ENCODE measurements around the gene CHN2. TPM values are rescaled to one million over a fixed set of nuclear protein-coding genes. Genes with fewer than 3 reads are reported as not detected.

CHN2 gene
- total RNA-seq, 4 donors from 2014 or later = 5.6 to 36.7 (median 16.8) TPM

- Histone ChIP-seq H3K36me3 (peaks cover 0 to 3% (median 0%) of the 10 kb centered on the region in 4 donors), H3K9me3 (no peaks in the 10 kb centered on the region), H3K27ac (no peak overlapping the region), H3K4me1 (peaks cover 0 to 6% (median 1%) of the 10 kb centered on the region in 4 donors), H3K27me3 (no peaks in the 10 kb centered on the region), H3K4me3 (no peak overlapping the region)
- intact Hi-C loops (cut with DNase I; ENCODE audit: low total_unique reads) (no loop called here), in situ Hi-C loops (cut with MboI; ENCODE audit: low pct_ligation_motif_present in 1 of 4, low pct_unique_long_range_greater_than_20kb in 1 of 4, low sequenced_read_pairs in 3 of 4) (no loop called here)
- WGBS, 2 donors (ENCODE audit: low coverage in 1 of 2) = 88% methylated on average over 7 of the region's 7 CpGs; no CpG with 5 or more reads in 1 of the 2 donors
- TF ChIP-seq POLR2AphosphoS5 (IDR thresholded peaks at IDR 0.05) (no peak), EP300 (IDR thresholded peaks at IDR 0.05; ENCODE audit: low read depth) (no peak), CTCF (IDR thresholded peaks at IDR 0.05) (no peak), POLR2A (IDR thresholded peaks at IDR 0.05) (no peak)
- DNase-seq = no peak
These were observed 301.1 kb downstream of the CHN2 start for GRCh38 chr7:29495653-29496052.

- intact Hi-C loops (cut with DNase I; ENCODE audit: low total_unique reads) = no loop called here
- no peaks in the 10 kb centered on the region for H3K27me3 ChIP-seq
- no peaks in the 10 kb centered on the region for H3K9me3 ChIP-seq
- no peak overlapping the region for H3K4me3 ChIP-seq
- H3K4me1 ChIP-seq = peaks cover 0 to 6% (median 1%) of the 10 kb centered on the region in 4 donors
- in situ Hi-C loops (cut with MboI; ENCODE audit: low pct_ligation_motif_present in 1 of 4, low pct_unique_long_range_greater_than_20kb in 1 of 4, low sequenced_read_pairs in 3 of 4) = no loop called here
- peaks cover 0 to 4% (median 0%) of the 10 kb centered on the region in 4 donors for H3K36me3 ChIP-seq
- 63 to 89% methylated on average over 1 of the region's 1 CpG for WGBS, 2 donors (ENCODE audit: low coverage in 1 of 2)
- H3K27ac ChIP-seq = no peak overlapping the region
- no peak for DNase-seq
- TF ChIP-seq EP300 (IDR thresholded peaks at IDR 0.05; ENCODE audit: low read depth) = no peak
- no peak for TF ChIP-seq POLR2AphosphoS5 (IDR thresholded peaks at IDR 0.05)
- no peak for TF ChIP-seq POLR2A (IDR thresholded peaks at IDR 0.05)
- no peak for TF ChIP-seq CTCF (IDR thresholded peaks at IDR 0.05)
These were observed 301.9 kb downstream of the CHN2 start for GRCh38 chr7:29496355-29497020.

- 35 to 54% methylated on average over 3 of the region's 3 CpGs for WGBS, 2 donors (ENCODE audit: low coverage in 1 of 2)
- in situ Hi-C loops (cut with MboI; ENCODE audit: low pct_ligation_motif_present in 1 of 4, low pct_unique_long_range_greater_than_20kb in 1 of 4, low sequenced_read_pairs in 3 of 4) = no loop called here
These were observed 305.4 kb downstream of the CHN2 start for GRCh38 chr7:29499932-29500331.

GRCh38 chr7:29500719-29501118 is 306.1 kb downstream of the CHN2 start:
- TF ChIP-seq CTCF (IDR thresholded peaks at IDR 0.05) = no peak
- no peak for TF ChIP-seq POLR2AphosphoS5 (IDR thresholded peaks at IDR 0.05)
- no peak for TF ChIP-seq EP300 (IDR thresholded peaks at IDR 0.05; ENCODE audit: low read depth)
- TF ChIP-seq POLR2A (IDR thresholded peaks at IDR 0.05) = no peak
- no peak overlapping the region for H3K4me3 ChIP-seq
- H3K4me1 ChIP-seq = no peaks in the 10 kb centered on the region
- no peaks in the 10 kb centered on the region for H3K27me3 ChIP-seq
- H3K9me3 ChIP-seq = no peaks in the 10 kb centered on the region
- intact Hi-C loops (cut with DNase I; ENCODE audit: low total_unique reads) = no loop called here
- no peak for DNase-seq
- peaks cover 0 to 4% (median 0%) of the 10 kb centered on the region in 4 donors for H3K36me3 ChIP-seq
- H3K27ac ChIP-seq = no peak overlapping the region
- in situ Hi-C loops (cut with MboI; ENCODE audit: low pct_ligation_motif_present in 1 of 4, low pct_unique_long_range_greater_than_20kb in 1 of 4, low sequenced_read_pairs in 3 of 4) = no loop called here
- 94 to 97% methylated on average over 3 of the region's 3 CpGs for WGBS, 2 donors (ENCODE audit: low coverage in 1 of 2)

More at GRCh38 chr7:29499932-29500331, 305.4 kb downstream of the CHN2 start:
- Histone ChIP-seq H3K36me3 (peaks cover 0 to 4% (median 0%) of the 10 kb centered on the region in 4 donors), H3K27ac (no peak overlapping the region), H3K9me3 (no peaks in the 10 kb centered on the region), H3K27me3 (no peaks in the 10 kb centered on the region), H3K4me1 (no peaks in the 10 kb centered on the region), H3K4me3 (no peak overlapping the region)
- TF ChIP-seq CTCF (IDR thresholded peaks at IDR 0.05) = no peak
- no peak for TF ChIP-seq POLR2AphosphoS5 (IDR thresholded peaks at IDR 0.05)
- no peak for TF ChIP-seq POLR2A (IDR thresholded peaks at IDR 0.05)
- no peak for TF ChIP-seq EP300 (IDR thresholded peaks at IDR 0.05; ENCODE audit: low read depth)
- no peak for DNase-seq
- intact Hi-C loops (cut with DNase I; ENCODE audit: low total_unique reads) = no loop called here

All from transverse colon (tissue), 4 donors.